Smooth muscle cell (in vitro differentiated cells): ENCODE results near the gene SAMMSON. TPM values are rescaled to one million over a fixed set of nuclear protein-coding genes. Genes with fewer than 3 reads are reported as not detected.

ENCODE experiments used
- DNase-seq: peaks from one replicate; lab custom pipeline; 2025; ENCODE audit not compliant: unreplicated experiment; lab: John Stamatoyannopoulos, UW
- H2AFZ ChIP-seq: fragments of 200-600 bp; sonication (generic); 2 replicates; pipeline ENCODE4 v1.6.0; 2016; ENCODE audit warnings: antibody characterized with exemption, low read depth, mild to moderate bottlenecking
- H3F3A ChIP-seq: fragments of 200-600 bp; sonication (generic); 2 replicates; pipeline ENCODE4 v1.6.0; 2017; ENCODE audit warnings: antibody characterized with exemption, low read depth
- H3K27ac ChIP-seq: fragments of 200-600 bp; sonication (generic); 2 replicates; pipeline ENCODE4 v1.5.1; 2016; ENCODE audit warnings: low read depth, mild to moderate bottlenecking
- H3K27me3 ChIP-seq: fragments of 200-600 bp; sonication (generic); 2 replicates; pipeline ENCODE4 v1.6.1; 2016; ENCODE audit warnings: low read depth, mild to moderate bottlenecking
- H3K36me3 ChIP-seq: fragments of 200-600 bp; sonication (generic); 2 replicates; pipeline ENCODE4 v1.5.1; 2016; ENCODE audit warnings: low read depth
- H3K4me1 ChIP-seq: fragments of 200-600 bp; sonication (generic); 2 replicates; pipeline ENCODE4 v1.5.1; 2016; ENCODE audit warnings: low read depth
- H3K4me2 ChIP-seq: fragments of 200-600 bp; sonication (generic); 2 replicates; pipeline ENCODE4 v1.6.0; 2016; ENCODE audit warnings: mild to moderate bottlenecking
- H3K4me3 ChIP-seq: fragments of 200-600 bp; sonication (generic); 2 replicates; pipeline ENCODE4 v1.5.1; 2016; ENCODE audit warnings: mild to moderate bottlenecking
- H3K79me2 ChIP-seq: fragments of 200-600 bp; sonication (generic); 2 replicates; pipeline ENCODE4 v1.6.0; 2016; ENCODE audit warnings: low read depth, mild to moderate bottlenecking
- H3K9ac ChIP-seq: fragments of 200-600 bp; sonication (generic); 2 replicates; pipeline ENCODE4 v1.6.0; 2016; ENCODE audit warnings: low read depth
- H3K9me3 ChIP-seq: fragments of 200-600 bp; sonication (generic); replicated peaks from 2 replicates; pipeline ENCODE4 v1.5.1; 2016; ENCODE audit warnings: low read depth
- H4K20me1 ChIP-seq: fragments of 200-600 bp; sonication (generic); 2 replicates; pipeline ENCODE4 v1.6.0; 2016; ENCODE audit warnings: low read depth
- CTCF ChIP-seq: fragments of 200-600 bp; sonication (generic); IDR thresholded peaks from 2 replicates; pipeline ENCODE4 v1.5.1; 2017; ENCODE audit warnings: borderline replicate concordance, mild to moderate bottlenecking, antibody characterized with exemption; ENCODE audit not compliant: insufficient read depth, poor library complexity, severe bottlenecking
- WGBS: methylation state at CpG from one replicate; pipeline ENCODE4 v1.1.7; 2016; ENCODE audit warnings: low lambda C conversion rate; 5-methylcytosine and 5-hydroxymethylcytosine counted together
- polyA plus RNA-seq: library from polyadenylated mRNA; unstranded; fragments of >200 nt; fragmentation: Nextera tagmentation; extraction: Ambion mirVana; gene quantifications from 2 replicates; pipeline ENCODE4 v1.2.1, GENCODE V29; 2016
- total RNA-seq: library from RNA; depleted of rRNA; stranded (reverse); fragments of >200 nt; gene quantifications from 2 replicates; pipeline ENCODE4 v1.2.3, GENCODE V29; 2014

SAMMSON gene
- total and polyA plus RNA-seq, 2 experiments from 2014 or later, result not detected

- Histone ChIP-seq H3K79me2 (no peaks in the 10 kb centered on the region), H3K4me2 (no peak overlapping the region), H3K27ac (no peak overlapping the region), H3K4me1 (peaks cover 5% of the 10 kb centered on the region), H3K36me3 (no peaks in the 10 kb centered on the region), H3F3A (no peaks in the 10 kb centered on the region), H3K9ac (no peak overlapping the region), H2AFZ (no peak overlapping the region), H4K20me1 (no peaks in the 10 kb centered on the region), H3K4me3 (no peak overlapping the region), H3K27me3 (no peaks in the 10 kb centered on the region), H3K9me3 (no peaks in the 10 kb centered on the region)
- WGBS, result 88% methylated on average over 3 of the region's 3 CpGs
- no peak for DNase-seq
- no peak for TF ChIP-seq CTCF
These were observed 1.8 kb upstream of the SAMMSON start for GRCh38 chr3:69997631-69998307.

- WGBS, result 50% methylated on average over 3 of the region's 3 CpGs
- H3K27me3 ChIP-seq, result no peaks in the 10 kb centered on the region
- H3K9ac ChIP-seq, result no peak overlapping the region
- H3K79me2 ChIP-seq, result no peaks in the 10 kb centered on the region
- peaks cover 5% of the 10 kb centered on the region for H3K4me1 ChIP-seq
- no peaks in the 10 kb centered on the region for H3K9me3 ChIP-seq
- H3K36me3 ChIP-seq, result no peaks in the 10 kb centered on the region
- H3K27ac ChIP-seq, result no peak overlapping the region
- H3K4me3 ChIP-seq, result no peak overlapping the region
- no peak for TF ChIP-seq CTCF
- H2AFZ ChIP-seq, result peak overlapping the region; percentile 16
- H3F3A ChIP-seq, result no peaks in the 10 kb centered on the region
- no peak for DNase-seq
- H3K4me2 ChIP-seq, result peak overlapping the region; percentile 7
- no peaks in the 10 kb centered on the region for H4K20me1 ChIP-seq
These were observed 784 bp upstream of the SAMMSON start for GRCh38 chr3:69998759-69999139.

GRCh38 chr3:70000028-70000410, 486 bp downstream of the SAMMSON start:
- Histone ChIP-seq H3K4me3 (no peak overlapping the region), H2AFZ (no peak overlapping the region), H3K4me1 (peaks cover 5% of the 10 kb centered on the region), H3K27ac (no peak overlapping the region), H3K4me2 (no peak overlapping the region), H3K79me2 (no peaks in the 10 kb centered on the region), H3K9me3 (no peaks in the 10 kb centered on the region), H3K27me3 (no peaks in the 10 kb centered on the region), H3K9ac (no peak overlapping the region), H3F3A (no peaks in the 10 kb centered on the region), H3K36me3 (no peaks in the 10 kb centered on the region), H4K20me1 (no peaks in the 10 kb centered on the region)
- TF ChIP-seq CTCF, result no peak
- DNase-seq, result no peak
- 87% methylated on average over 15 of the region's 15 CpGs for WGBS

GRCh38 chr3:70000563-70001081, 1.1 kb downstream of the SAMMSON start:
- Histone ChIP-seq H4K20me1 (no peaks in the 10 kb centered on the region), H3F3A (no peaks in the 10 kb centered on the region), H3K27ac (no peak overlapping the region), H3K27me3 (no peaks in the 10 kb centered on the region), H3K4me1 (peaks cover 5% of the 10 kb centered on the region), H3K4me2 (no peak overlapping the region), H2AFZ (no peak overlapping the region), H3K9ac (no peak overlapping the region), H3K36me3 (no peaks in the 10 kb centered on the region), H3K79me2 (no peaks in the 10 kb centered on the region), H3K9me3 (no peaks in the 10 kb centered on the region), H3K4me3 (no peak overlapping the region)
- DNase-seq, result no peak
- WGBS, result 40% methylated on average over 4 of the region's 4 CpGs
- no peak for TF ChIP-seq CTCF
